WTC11 (cell line): ENCODE measurements around the gene PGRMC2. TPM values are rescaled to one million over a fixed set of nuclear protein-coding genes. Genes with fewer than 3 reads are reported as not detected.

Experiments used
- ATAC-seq: fragments of 200-7000 bp; cut with Tn5 transposase; 2 replicates; pipeline ENCODE4 v1.10.0; 2021; ENCODE audit warnings: mild to moderate bottlenecking, moderate library complexity
- CTCF ChIA-PET: fragments of 300-600 bp; sonication (Branson Sonifier 250); formaldehyde crosslinking; loops from one replicate; lab custom pipeline; 2021; ENCODE audit warnings: antibody characterized with exemption; lab: Charles Lee
- POLR2A ChIA-PET: fragments of 350-600 bp; sonication (Branson Sonifier 250); formaldehyde crosslinking; loops from one replicate; lab custom pipeline; 2021; ENCODE audit warnings: antibody characterized with exemption; lab: Charles Lee
- DNase-seq: peaks from one replicate; pipeline ENCODE4 v3.0.0; 2021; ENCODE audit warnings: low spot score
- H3K27ac Mint-ChIP-seq: 2 replicates; pipeline ENCODE4 v1.8.0; 2021; ENCODE audit warnings: mixed read lengths
- H3K27me3 Mint-ChIP-seq: 2 replicates; pipeline ENCODE4 v1.8.0; 2021; ENCODE audit warnings: low read depth, mild to moderate bottlenecking, moderate library complexity, mixed read lengths
- H3K36me3 Mint-ChIP-seq: 2 replicates; pipeline ENCODE4 v1.8.0; 2021; ENCODE audit warnings: mixed read lengths
- H3K4me1 Mint-ChIP-seq: 2 replicates; pipeline ENCODE4 v1.8.0; 2022; ENCODE audit warnings: mixed read lengths
- H3K4me3 Mint-ChIP-seq: 2 replicates; pipeline ENCODE4 v1.8.0; 2021; ENCODE audit warnings: mild to moderate bottlenecking, moderate library complexity, mixed read lengths
- H3K9me3 Mint-ChIP-seq: 2 replicates; pipeline ENCODE4 v1.8.0; 2021; ENCODE audit warnings: mixed read lengths
- CREM ChIP-seq: sonication (generic); formaldehyde crosslinking; IDR thresholded peaks from 2 replicates; pipeline ENCODE4 v1.8.1; 2022; ENCODE audit warnings: mild to moderate bottlenecking, missing genetic modification reagents, moderate library complexity
- ESRRA ChIP-seq: sonication (generic); formaldehyde crosslinking; IDR thresholded peaks from 2 replicates; pipeline ENCODE4 v1.8.1; 2022; ENCODE audit warnings: mild to moderate bottlenecking, missing genetic modification reagents, borderline replicate concordance
- GABPB1 ChIP-seq: sonication (generic); formaldehyde crosslinking; IDR thresholded peaks from 2 replicates; pipeline ENCODE4 v1.8.1; 2023; ENCODE audit warnings: mild to moderate bottlenecking, missing genetic modification reagents
- GTF2I ChIP-seq: fragments of 250-450 bp; sonication (Bioruptor Pico); conservative IDR thresholded peaks from 2 replicates; pipeline ENCODE4 v1.4.0; 2021; ENCODE audit warnings: mild to moderate bottlenecking
- IRF2 ChIP-seq: sonication (generic); formaldehyde crosslinking; IDR thresholded peaks from 2 replicates; pipeline ENCODE4 v1.8.0; 2022; ENCODE audit warnings: low read depth, missing genetic modification reagents, borderline replicate concordance
- NFYB ChIP-seq: sonication (generic); formaldehyde crosslinking; conservative IDR thresholded peaks from 2 replicates; pipeline ENCODE4 v1.8.0; 2022; ENCODE audit warnings: low read depth, missing genetic modification reagents
- NR2C2 ChIP-seq: sonication (generic); formaldehyde crosslinking; IDR thresholded peaks from 2 replicates; pipeline ENCODE4 v1.8.0; 2022; ENCODE audit warnings: mild to moderate bottlenecking, missing genetic modification reagents
- NR3C1 ChIP-seq: sonication (generic); formaldehyde crosslinking; conservative IDR thresholded peaks from 2 replicates; pipeline ENCODE4 v1.8.1; 2023; ENCODE audit warnings: low read depth, mild to moderate bottlenecking, missing genetic modification reagents
- SMAD4 ChIP-seq: sonication (generic); formaldehyde crosslinking; IDR thresholded peaks from 2 replicates; pipeline ENCODE4 v1.8.0; 2022; ENCODE audit warnings: mild to moderate bottlenecking, missing genetic modification reagents
- TEAD1 ChIP-seq: sonication (generic); formaldehyde crosslinking; IDR thresholded peaks from 2 replicates; pipeline ENCODE4 v1.8.0; 2022; ENCODE audit warnings: mild to moderate bottlenecking, missing genetic modification reagents
- total RNA-seq: library from RNA; stranded (reverse); gene quantifications from 3 replicates; pipeline ENCODE4 v1.2.3, GENCODE V29; 2021
- TF ChIP-seq, protein P1 (sequence below): sonication (generic); formaldehyde crosslinking; conservative IDR thresholded peaks from 2 replicates; pipeline ENCODE4 v1.8.1; 2023; ENCODE audit warnings: mild to moderate bottlenecking, low read depth, missing genetic modification reagents, moderate library complexity
- TF ChIP-seq, protein P2 (sequence below): sonication (generic); formaldehyde crosslinking; IDR thresholded peaks from 2 replicates; pipeline ENCODE4 v1.8.0; 2023; ENCODE audit warnings: mild to moderate bottlenecking, missing genetic modification reagents
- TF ChIP-seq, protein P3 (sequence below): sonication (generic); formaldehyde crosslinking; IDR thresholded peaks from 2 replicates; pipeline ENCODE4 v1.8.1; 2022; ENCODE audit warnings: low read depth, missing genetic modification reagents, borderline replicate concordance
- TF ChIP-seq, protein P4 (sequence below): fragments of 250-450 bp; sonication (Bioruptor Pico); conservative IDR thresholded peaks from 2 replicates; pipeline ENCODE4 v1.9.0; 2021; ENCODE audit warnings: mild to moderate bottlenecking
- TF ChIP-seq, protein P5 (sequence below): sonication (generic); formaldehyde crosslinking; IDR thresholded peaks from 2 replicates; pipeline ENCODE4 v1.8.0; 2022; ENCODE audit warnings: mild to moderate bottlenecking, missing genetic modification reagents
- TF ChIP-seq, protein P6 (sequence below): sonication (generic); formaldehyde crosslinking; IDR thresholded peaks from 2 replicates; pipeline ENCODE4 v1.8.1; 2023; ENCODE audit warnings: mild to moderate bottlenecking, missing genetic modification reagents, moderate library complexity
- TF ChIP-seq, protein P7 (sequence below): fragments of 250-450 bp; sonication (Bioruptor Pico); IDR thresholded peaks from 2 replicates; pipeline ENCODE4 v1.9.0; 2021; ENCODE audit warnings: mild to moderate bottlenecking, borderline replicate concordance

PGRMC2 gene
- total RNA-seq, 1 experiment from 2014 or later = 68.2 TPM

DNA sequence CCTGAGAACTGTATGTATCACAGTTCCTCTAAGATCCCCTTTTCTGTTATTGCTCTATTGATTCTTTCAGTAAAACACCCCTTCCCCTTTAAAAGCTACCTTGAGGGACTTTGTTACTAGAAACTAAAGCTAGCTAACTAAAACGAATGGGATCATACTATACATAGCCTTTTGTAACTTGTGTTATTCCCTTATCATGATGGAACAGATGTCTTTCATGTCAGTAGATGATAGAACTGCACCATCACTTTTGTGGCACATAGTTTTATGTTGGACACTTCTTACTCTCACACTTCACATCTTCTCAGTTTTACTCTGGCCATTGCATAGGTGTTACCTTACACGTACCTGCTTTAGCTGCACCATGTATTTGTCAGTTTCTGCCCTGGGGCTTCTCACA lies 46.6 kb upstream of the PGRMC2 start:
- H3K4me1 Mint-ChIP-seq = no peaks in the 10 kb centered on the region
- H3K36me3 Mint-ChIP-seq = no peaks in the 10 kb centered on the region
- no peak overlapping the region for H3K27ac Mint-ChIP-seq
- TF ChIP-seq, protein P1, sequence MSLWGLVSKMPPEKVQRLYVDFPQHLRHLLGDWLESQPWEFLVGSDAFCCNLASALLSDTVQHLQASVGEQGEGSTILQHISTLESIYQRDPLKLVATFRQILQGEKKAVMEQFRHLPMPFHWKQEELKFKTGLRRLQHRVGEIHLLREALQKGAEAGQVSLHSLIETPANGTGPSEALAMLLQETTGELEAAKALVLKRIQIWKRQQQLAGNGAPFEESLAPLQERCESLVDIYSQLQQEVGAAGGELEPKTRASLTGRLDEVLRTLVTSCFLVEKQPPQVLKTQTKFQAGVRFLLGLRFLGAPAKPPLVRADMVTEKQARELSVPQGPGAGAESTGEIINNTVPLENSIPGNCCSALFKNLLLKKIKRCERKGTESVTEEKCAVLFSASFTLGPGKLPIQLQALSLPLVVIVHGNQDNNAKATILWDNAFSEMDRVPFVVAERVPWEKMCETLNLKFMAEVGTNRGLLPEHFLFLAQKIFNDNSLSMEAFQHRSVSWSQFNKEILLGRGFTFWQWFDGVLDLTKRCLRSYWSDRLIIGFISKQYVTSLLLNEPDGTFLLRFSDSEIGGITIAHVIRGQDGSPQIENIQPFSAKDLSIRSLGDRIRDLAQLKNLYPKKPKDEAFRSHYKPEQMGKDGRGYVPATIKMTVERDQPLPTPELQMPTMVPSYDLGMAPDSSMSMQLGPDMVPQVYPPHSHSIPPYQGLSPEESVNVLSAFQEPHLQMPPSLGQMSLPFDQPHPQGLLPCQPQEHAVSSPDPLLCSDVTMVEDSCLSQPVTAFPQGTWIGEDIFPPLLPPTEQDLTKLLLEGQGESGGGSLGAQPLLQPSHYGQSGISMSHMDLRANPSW (CRISPR knock-in tag) = no peak
- no peak for TF ChIP-seq TEAD1 (CRISPR knock-in tag)
- no peak for TF ChIP-seq GTF2I (CRISPR knock-in tag)
- TF ChIP-seq SMAD4 = no peak
- TF ChIP-seq NR2C2 (CRISPR knock-in tag) = no peak
- TF ChIP-seq NFYB (CRISPR knock-in tag) = no peak
- TF ChIP-seq, protein P2, sequence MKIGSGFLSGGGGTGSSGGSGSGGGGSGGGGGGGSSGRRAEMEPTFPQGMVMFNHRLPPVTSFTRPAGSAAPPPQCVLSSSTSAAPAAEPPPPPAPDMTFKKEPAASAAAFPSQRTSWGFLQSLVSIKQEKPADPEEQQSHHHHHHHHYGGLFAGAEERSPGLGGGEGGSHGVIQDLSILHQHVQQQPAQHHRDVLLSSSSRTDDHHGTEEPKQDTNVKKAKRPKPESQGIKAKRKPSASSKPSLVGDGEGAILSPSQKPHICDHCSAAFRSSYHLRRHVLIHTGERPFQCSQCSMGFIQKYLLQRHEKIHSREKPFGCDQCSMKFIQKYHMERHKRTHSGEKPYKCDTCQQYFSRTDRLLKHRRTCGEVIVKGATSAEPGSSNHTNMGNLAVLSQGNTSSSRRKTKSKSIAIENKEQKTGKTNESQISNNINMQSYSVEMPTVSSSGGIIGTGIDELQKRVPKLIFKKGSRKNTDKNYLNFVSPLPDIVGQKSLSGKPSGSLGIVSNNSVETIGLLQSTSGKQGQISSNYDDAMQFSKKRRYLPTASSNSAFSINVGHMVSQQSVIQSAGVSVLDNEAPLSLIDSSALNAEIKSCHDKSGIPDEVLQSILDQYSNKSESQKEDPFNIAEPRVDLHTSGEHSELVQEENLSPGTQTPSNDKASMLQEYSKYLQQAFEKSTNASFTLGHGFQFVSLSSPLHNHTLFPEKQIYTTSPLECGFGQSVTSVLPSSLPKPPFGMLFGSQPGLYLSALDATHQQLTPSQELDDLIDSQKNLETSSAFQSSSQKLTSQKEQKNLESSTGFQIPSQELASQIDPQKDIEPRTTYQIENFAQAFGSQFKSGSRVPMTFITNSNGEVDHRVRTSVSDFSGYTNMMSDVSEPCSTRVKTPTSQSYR (CRISPR knock-in tag) = no peak
- TF ChIP-seq CREM (CRISPR knock-in tag) = no peak
- no peak for TF ChIP-seq NR3C1 (CRISPR knock-in tag)
- no peak for TF ChIP-seq GABPB1 (CRISPR knock-in tag)
- TF ChIP-seq, protein P3, sequence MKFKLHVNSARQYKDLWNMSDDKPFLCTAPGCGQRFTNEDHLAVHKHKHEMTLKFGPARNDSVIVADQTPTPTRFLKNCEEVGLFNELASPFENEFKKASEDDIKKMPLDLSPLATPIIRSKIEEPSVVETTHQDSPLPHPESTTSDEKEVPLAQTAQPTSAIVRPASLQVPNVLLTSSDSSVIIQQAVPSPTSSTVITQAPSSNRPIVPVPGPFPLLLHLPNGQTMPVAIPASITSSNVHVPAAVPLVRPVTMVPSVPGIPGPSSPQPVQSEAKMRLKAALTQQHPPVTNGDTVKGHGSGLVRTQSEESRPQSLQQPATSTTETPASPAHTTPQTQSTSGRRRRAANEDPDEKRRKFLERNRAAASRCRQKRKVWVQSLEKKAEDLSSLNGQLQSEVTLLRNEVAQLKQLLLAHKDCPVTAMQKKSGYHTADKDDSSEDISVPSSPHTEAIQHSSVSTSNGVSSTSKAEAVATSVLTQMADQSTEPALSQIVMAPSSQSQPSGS (CRISPR knock-in tag) = no peak
- TF ChIP-seq, protein P4, sequence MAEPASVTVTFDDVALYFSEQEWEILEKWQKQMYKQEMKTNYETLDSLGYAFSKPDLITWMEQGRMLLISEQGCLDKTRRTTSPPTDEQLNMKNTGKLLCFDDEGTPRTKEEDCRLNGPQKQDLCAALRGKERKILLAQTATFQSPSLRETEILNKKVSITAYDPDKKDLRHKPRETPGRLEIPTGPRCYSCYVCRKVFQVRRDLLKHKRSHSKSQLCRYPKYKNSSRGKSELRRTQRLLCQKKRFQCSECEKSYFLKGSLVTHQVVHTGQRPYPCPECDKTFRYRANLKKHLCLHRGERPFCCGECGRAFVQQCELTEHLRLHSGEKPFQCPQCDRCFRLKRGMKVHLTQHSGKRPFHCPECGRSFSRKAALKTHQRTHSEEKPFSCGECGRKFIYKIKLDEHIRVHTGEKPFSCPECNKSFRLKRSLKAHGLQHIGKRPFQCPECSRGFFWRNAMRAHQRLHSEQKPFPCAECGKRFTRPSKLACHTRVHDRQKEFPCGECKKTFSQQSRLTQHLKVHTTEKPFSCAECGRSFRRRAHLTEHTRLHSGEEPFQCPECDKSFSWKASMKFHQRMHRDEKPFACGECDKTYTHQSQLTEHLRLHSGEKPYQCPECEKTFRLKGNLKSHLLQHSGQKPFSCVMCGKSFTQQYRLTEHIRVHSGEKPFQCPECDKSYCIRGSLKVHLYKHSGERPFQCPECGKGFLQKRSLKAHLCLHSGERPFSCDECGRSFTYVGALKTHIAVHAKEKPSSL (CRISPR knock-in tag) = no peak
- no peak for TF ChIP-seq IRF2 (CRISPR knock-in tag)
- DNase-seq (no peak), ATAC-seq (no peak)
- no peak overlapping the region for H3K4me3 Mint-ChIP-seq
- POLR2A ChIA-PET = no interaction called here
- CTCF ChIA-PET = no interaction called here
- H3K27me3 Mint-ChIP-seq = no peaks in the 10 kb centered on the region
- no peaks in the 10 kb centered on the region for H3K9me3 Mint-ChIP-seq

DNA sequence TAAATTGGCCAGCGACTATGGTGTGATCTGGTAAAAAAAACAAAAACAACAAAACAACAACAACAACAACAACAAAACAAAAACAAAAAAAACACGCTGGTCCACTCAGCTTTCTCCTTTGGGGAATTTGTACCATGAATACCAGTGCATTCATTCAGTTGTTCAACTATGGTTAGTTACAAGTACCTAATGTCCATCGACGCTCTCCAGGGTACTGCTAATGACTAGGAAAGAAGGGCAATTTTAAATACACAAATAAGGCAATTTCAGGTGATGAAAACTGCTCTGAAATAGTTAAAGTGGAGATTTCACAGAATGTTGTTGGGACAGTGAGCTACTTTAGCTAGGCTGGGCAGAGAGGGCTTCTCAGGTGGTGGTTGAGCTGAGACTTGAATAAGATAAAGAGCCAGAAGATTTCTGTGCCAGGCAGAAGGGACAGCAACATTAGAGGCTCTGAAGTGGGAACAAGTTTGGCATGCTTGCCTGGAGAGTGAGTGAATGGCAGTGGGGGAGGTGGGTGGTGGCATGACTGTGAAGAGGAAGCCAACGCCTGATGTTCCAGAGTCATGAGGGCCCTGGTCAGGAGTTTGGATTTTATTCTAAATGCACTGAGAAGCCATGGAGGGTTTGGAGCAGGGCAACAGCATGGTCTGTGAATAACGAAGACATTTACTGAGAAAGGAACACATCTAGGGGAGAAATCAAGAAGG lies 45.9 kb upstream of the PGRMC2 start:
- Mint-ChIP-seq H3K27me3 (no peaks in the 10 kb centered on the region), H3K36me3 (no peaks in the 10 kb centered on the region), H3K4me1 (no peaks in the 10 kb centered on the region), H3K4me3 (no peak overlapping the region), H3K27ac (no peak overlapping the region), H3K9me3 (no peaks in the 10 kb centered on the region)
- POLR2A ChIA-PET = no interaction called here
- no peak for ATAC-seq
- no peak for DNase-seq
- CTCF ChIA-PET = no interaction called here
- no peak for TF ChIP-seq GABPB1 (CRISPR knock-in tag)
- no peak for TF ChIP-seq NR3C1 (CRISPR knock-in tag)
- no peak for TF ChIP-seq ESRRA (CRISPR knock-in tag)
- TF ChIP-seq, protein P5, sequence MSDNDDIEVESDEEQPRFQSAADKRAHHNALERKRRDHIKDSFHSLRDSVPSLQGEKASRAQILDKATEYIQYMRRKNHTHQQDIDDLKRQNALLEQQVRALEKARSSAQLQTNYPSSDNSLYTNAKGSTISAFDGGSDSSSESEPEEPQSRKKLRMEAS (CRISPR knock-in tag) = no peak
- TF ChIP-seq, protein P6, sequence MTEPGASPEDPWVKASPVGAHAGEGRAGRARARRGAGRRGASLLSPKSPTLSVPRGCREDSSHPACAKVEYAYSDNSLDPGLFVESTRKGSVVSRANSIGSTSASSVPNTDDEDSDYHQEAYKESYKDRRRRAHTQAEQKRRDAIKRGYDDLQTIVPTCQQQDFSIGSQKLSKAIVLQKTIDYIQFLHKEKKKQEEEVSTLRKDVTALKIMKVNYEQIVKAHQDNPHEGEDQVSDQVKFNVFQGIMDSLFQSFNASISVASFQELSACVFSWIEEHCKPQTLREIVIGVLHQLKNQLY (CRISPR knock-in tag) = no peak
- no peak for TF ChIP-seq CREM (CRISPR knock-in tag)
- TF ChIP-seq, protein P7, sequence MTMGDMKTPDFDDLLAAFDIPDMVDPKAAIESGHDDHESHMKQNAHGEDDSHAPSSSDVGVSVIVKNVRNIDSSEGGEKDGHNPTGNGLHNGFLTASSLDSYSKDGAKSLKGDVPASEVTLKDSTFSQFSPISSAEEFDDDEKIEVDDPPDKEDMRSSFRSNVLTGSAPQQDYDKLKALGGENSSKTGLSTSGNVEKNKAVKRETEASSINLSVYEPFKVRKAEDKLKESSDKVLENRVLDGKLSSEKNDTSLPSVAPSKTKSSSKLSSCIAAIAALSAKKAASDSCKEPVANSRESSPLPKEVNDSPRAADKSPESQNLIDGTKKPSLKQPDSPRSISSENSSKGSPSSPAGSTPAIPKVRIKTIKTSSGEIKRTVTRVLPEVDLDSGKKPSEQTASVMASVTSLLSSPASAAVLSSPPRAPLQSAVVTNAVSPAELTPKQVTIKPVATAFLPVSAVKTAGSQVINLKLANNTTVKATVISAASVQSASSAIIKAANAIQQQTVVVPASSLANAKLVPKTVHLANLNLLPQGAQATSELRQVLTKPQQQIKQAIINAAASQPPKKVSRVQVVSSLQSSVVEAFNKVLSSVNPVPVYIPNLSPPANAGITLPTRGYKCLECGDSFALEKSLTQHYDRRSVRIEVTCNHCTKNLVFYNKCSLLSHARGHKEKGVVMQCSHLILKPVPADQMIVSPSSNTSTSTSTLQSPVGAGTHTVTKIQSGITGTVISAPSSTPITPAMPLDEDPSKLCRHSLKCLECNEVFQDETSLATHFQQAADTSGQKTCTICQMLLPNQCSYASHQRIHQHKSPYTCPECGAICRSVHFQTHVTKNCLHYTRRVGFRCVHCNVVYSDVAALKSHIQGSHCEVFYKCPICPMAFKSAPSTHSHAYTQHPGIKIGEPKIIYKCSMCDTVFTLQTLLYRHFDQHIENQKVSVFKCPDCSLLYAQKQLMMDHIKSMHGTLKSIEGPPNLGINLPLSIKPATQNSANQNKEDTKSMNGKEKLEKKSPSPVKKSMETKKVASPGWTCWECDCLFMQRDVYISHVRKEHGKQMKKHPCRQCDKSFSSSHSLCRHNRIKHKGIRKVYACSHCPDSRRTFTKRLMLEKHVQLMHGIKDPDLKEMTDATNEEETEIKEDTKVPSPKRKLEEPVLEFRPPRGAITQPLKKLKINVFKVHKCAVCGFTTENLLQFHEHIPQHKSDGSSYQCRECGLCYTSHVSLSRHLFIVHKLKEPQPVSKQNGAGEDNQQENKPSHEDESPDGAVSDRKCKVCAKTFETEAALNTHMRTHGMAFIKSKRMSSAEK (CRISPR knock-in tag) = no peak
- no peak for TF ChIP-seq GTF2I (CRISPR knock-in tag)
